HepG2 (cell line): ENCODE data around the gene AARSD1. TPM values are rescaled to one million over a fixed set of nuclear protein-coding genes. Genes with fewer than 3 reads are reported as not detected.

Experiments
- ATAC-seq: fragments of 200-7000 bp; cut with Tn5 transposase; 3 replicates; pipeline ENCODE4 v1.9.1; 2020; ENCODE audit warnings: mild to moderate bottlenecking, moderate library complexity
- BruUV-seq: library from RNA; stranded (reverse); fragments of 400-500 nt; replicated peaks from 2 replicates; lab custom pipeline; 2021; lab: Mats Ljungman, UMichigan
- CTCF ChIA-PET: fragments of 300-600 bp; formaldehyde crosslinking; extraction: SDS; loops from one replicate; lab custom pipeline; 2021; ENCODE audit warnings: low total read pairs, inconsistent platforms, low intra/inter-chr PET ratio; lab: Yijun Ruan, JAX
- POLR2A ChIA-PET: fragments of 350-600 bp; sonication (Branson Sonifier 250); formaldehyde crosslinking; loops from one replicate; lab custom pipeline; 2020; ENCODE audit warnings: antibody characterized with exemption, inconsistent platforms; lab: Yijun Ruan, JAX
- DNase-seq: peaks from one replicate; pipeline ENCODE4 v3.0.0-alpha.2; 2015; ENCODE audit warnings: low spot score
- FAIRE-seq: peaks from 3 replicates; lab custom pipeline; 2011; peaks lifted over from hg19 to GRCh38; lab: Jason Lieb, UNC
- H2AFZ ChIP-seq: one replicate; pipeline ENCODE4 v1.6.1; 2011; ENCODE audit warnings: low read length, inconsistent platforms
- H3K27ac ChIP-seq: fragments of 300-600 bp; 3 replicates; pipeline ENCODE4 v1.8.0; 2011; ENCODE audit warnings: mixed run types, mild to moderate bottlenecking, mixed read lengths, low read length, inconsistent platforms; ENCODE audit not compliant: insufficient read depth; ENCODE audit errors: extremely low read length
- H3K27me3 ChIP-seq, 2 experiments: fragments of 200-600 bp in 1 of 2; 2 replicates in 1 of 2; 3 replicates in 1 of 2; pipeline versions ENCODE4 v1.6.0 to v1.8.0; 2011; ENCODE audit warnings: low read length in 2 of 2, mild to moderate bottlenecking in 2 of 2, moderate library complexity in 2 of 2, inconsistent platforms in 1 of 2; ENCODE audit not compliant: insufficient read depth in 2 of 2, control insufficient read depth in 1 of 2
- H3K36me3 ChIP-seq, 2 experiments: fragments of 200-600 bp in 1 of 2; replicated peaks in 1 of 2; 2 replicates in 1 of 2; 3 replicates in 1 of 2; pipeline versions ENCODE4 v1.5.1 to v1.8.0; 2011; ENCODE audit warnings: low read length in 2 of 2, inconsistent platforms in 1 of 2; ENCODE audit not compliant: insufficient read depth in 2 of 2, control insufficient read depth in 1 of 2
- H3K4me1 ChIP-seq: 2 replicates; pipeline ENCODE4 v1.5.1; 2012; ENCODE audit warnings: low read length, inconsistent platforms; ENCODE audit not compliant: insufficient read depth
- H3K4me2 ChIP-seq: 2 replicates; pipeline ENCODE4 v1.6.0; 2011; ENCODE audit warnings: low read depth, low read length, inconsistent platforms
- H3K4me3 ChIP-seq, 3 experiments: fragments of 200-600 bp in 1 of 3; sonication (generic), shearing (Covaris generic) in 1 of 3; replicated peaks in 1 of 3; 2 replicates each; pipeline ENCODE4 v1.5.1; 2011 to 2016; ENCODE audit warnings: low read length in 3 of 3, inconsistent platforms in 2 of 3, low read depth in 2 of 3, mild to moderate bottlenecking in 2 of 3, control low read depth in 1 of 3, mixed read lengths in 1 of 3; ENCODE audit not compliant: insufficient read depth in 1 of 3
- H3K79me2 ChIP-seq: one replicate; pipeline ENCODE4 v1.6.1; 2011; ENCODE audit warnings: low read length, inconsistent platforms; ENCODE audit not compliant: insufficient read depth
- H3K9ac ChIP-seq: 2 replicates; pipeline ENCODE4 v1.6.0; 2011; ENCODE audit warnings: mild to moderate bottlenecking, low read depth, low read length, inconsistent platforms; ENCODE audit not compliant: insufficient read depth
- H3K9me3 ChIP-seq: 2 replicates; pipeline ENCODE4 v1.5.1; 2012; ENCODE audit warnings: mild to moderate bottlenecking, low read length
- H4K20me1 ChIP-seq: 2 replicates; pipeline ENCODE4 v1.6.0; 2011; ENCODE audit warnings: inconsistent platforms, mild to moderate bottlenecking, low read length, moderate library complexity; ENCODE audit not compliant: insufficient read depth
- ATAD3A ChIP-seq: sonication (generic); formaldehyde crosslinking; IDR thresholded peaks from 2 replicates; pipeline ENCODE4 v1.4.0; 2020; ENCODE audit warnings: missing genetic modification reagents
- BCL3 ChIP-seq: sonication (generic); formaldehyde crosslinking; IDR thresholded peaks from 2 replicates; pipeline ENCODE4 v1.5.1; 2020; ENCODE audit warnings: mild to moderate bottlenecking, missing genetic modification reagents, moderate library complexity
- CEBPB ChIP-seq: IDR thresholded peaks from 2 replicates; pipeline ENCODE4 v1.6.1; 2011; ENCODE audit warnings: low read depth, low read length, improper control_type of control experiment, borderline replicate concordance
- CSRNP1 ChIP-seq: sonication (generic); formaldehyde crosslinking; IDR thresholded peaks from 2 replicates; pipeline ENCODE4 v1.8.1; 2023; ENCODE audit warnings: mild to moderate bottlenecking, missing genetic modification reagents
- ESRRA ChIP-seq: sonication (generic); formaldehyde crosslinking; IDR thresholded peaks from 2 replicates; pipeline ENCODE4 v1.5.1; 2020; ENCODE audit warnings: mild to moderate bottlenecking, low read depth, missing genetic modification reagents
- HNF4A ChIP-seq: sonication (generic); formaldehyde crosslinking; IDR thresholded peaks from 2 replicates; pipeline ENCODE4 v1.4.0; 2020; ENCODE audit warnings: missing genetic modification reagents
- HNRNPLL ChIP-seq: fragments of 200-400 bp; formaldehyde crosslinking; IDR thresholded peaks from 2 replicates; pipeline ENCODE4 v1.6.1; 2017; ENCODE audit warnings: mild to moderate bottlenecking, low read depth, low read length; ENCODE audit not compliant: poor library complexity, severe bottlenecking
- HOXA9 ChIP-seq: sonication (generic); formaldehyde crosslinking; IDR thresholded peaks from 2 replicates; pipeline ENCODE4 v1.8.1; 2022; ENCODE audit warnings: missing genetic modification reagents, mild to moderate bottlenecking, moderate library complexity, borderline replicate concordance
- NFKBIZ ChIP-seq: IDR thresholded peaks from 2 replicates; pipeline ENCODE4 v1.6.1; 2018; ENCODE audit warnings: missing genetic modification reagents, missing compliant biosample characterization
- PAX8 ChIP-seq: sonication (generic); formaldehyde crosslinking; IDR thresholded peaks from 2 replicates; pipeline ENCODE4 v1.8.0; 2022; ENCODE audit warnings: mild to moderate bottlenecking, missing genetic modification reagents, borderline replicate concordance
- POLR2A ChIP-seq, 2 experiments: IDR thresholded peaks; 2 replicates each; pipeline ENCODE4 v1.6.1; 2011; ENCODE audit warnings: low read depth in 2 of 2, low read length in 2 of 2, mild to moderate bottlenecking in 1 of 2, moderate library complexity in 1 of 2; ENCODE audit not compliant: insufficient read depth in 1 of 2
- POLR2AphosphoS5 ChIP-seq: IDR thresholded peaks from 2 replicates; pipeline ENCODE4 v1.6.1; 2012; ENCODE audit warnings: low read depth, low read length
- POLR2G ChIP-seq: fragments of 200-400 bp; formaldehyde crosslinking; IDR thresholded peaks from 2 replicates; pipeline ENCODE4 v1.6.1; 2018; ENCODE audit warnings: mild to moderate bottlenecking, low read depth, low read length, moderate library complexity
- SNRNP70 ChIP-seq: fragments of 200-400 bp; formaldehyde crosslinking; IDR thresholded peaks from 2 replicates; pipeline ENCODE4 v1.6.1; 2017; ENCODE audit warnings: mild to moderate bottlenecking, low read depth, low read length, moderate library complexity
- TOPORS ChIP-seq: sonication (generic); formaldehyde crosslinking; IDR thresholded peaks from 2 replicates; pipeline ENCODE4 v1.8.0; 2023; ENCODE audit warnings: mild to moderate bottlenecking, missing genetic modification reagents
- ZNF383 ChIP-seq: sonication (generic); formaldehyde crosslinking; IDR thresholded peaks from 2 replicates; pipeline ENCODE4 v1.4.0; 2020; ENCODE audit warnings: missing genetic modification reagents, mild to moderate bottlenecking, borderline replicate concordance
- ZNF546 ChIP-seq: sonication (generic); formaldehyde crosslinking; conservative IDR thresholded peaks from 2 replicates; pipeline ENCODE4 v1.8.1; 2023; ENCODE audit warnings: mild to moderate bottlenecking, missing genetic modification reagents
- ZNF607 ChIP-seq: sonication (generic); formaldehyde crosslinking; IDR thresholded peaks from 2 replicates; pipeline ENCODE4 v1.5.1; 2020; ENCODE audit warnings: missing genetic modification reagents, mild to moderate bottlenecking, borderline replicate concordance
- ZNF773 ChIP-seq: sonication (generic); formaldehyde crosslinking; IDR thresholded peaks from 2 replicates; pipeline ENCODE4 v1.4.0; 2020; ENCODE audit warnings: missing genetic modification reagents, borderline replicate concordance
- ZNF878 ChIP-seq: sonication (generic); formaldehyde crosslinking; IDR thresholded peaks from 2 replicates; pipeline ENCODE4 v1.8.1; 2023; ENCODE audit warnings: mild to moderate bottlenecking, missing genetic modification reagents, moderate library complexity
- WGBS: methylation state at CpG from one replicate; pipeline ENCODE4 v1.1.6; 2017; ENCODE audit warnings: low lambda C conversion rate; 5-methylcytosine and 5-hydroxymethylcytosine counted together
- in situ Hi-C: cut with HindIII; loops from 2 replicates; pipeline ENCODE4 v1.10.0; 2017; ENCODE audit warnings: low pct_unique_long_range_greater_than_20kb; ENCODE audit not compliant: extremely low pct_ligation_motif_present
- intact Hi-C: fragments of 100-400 bp; cut with micrococcal nuclease; formaldehyde crosslinking; loops from one replicate; pipeline ENCODE4 v1.10.0; 2022; ENCODE audit not compliant: unreplicated experiment
- polyA plus RNA-seq, 8 experiments: library from polyadenylated mRNA; depleted of rRNA in 3 of 8; stranded (reverse) in 7 of 8; unstranded in 1 of 8; fragments of >200 nt; fragmentation: Illumina TruSeq in 4 of 8; extraction: Trizol in 4 of 8; gene quantifications; 2 replicates each; pipeline versions ENCODE4 v1.2.1 to v1.2.3, GENCODE V29; 2011 to 2016; ENCODE audit warnings: low read depth in 4 of 8, missing spikeins in 1 of 8, mixed read lengths in 1 of 8; ENCODE audit not compliant: insufficient read depth in 1 of 8
- total RNA-seq, 5 experiments: library from RNA; depleted of rRNA; stranded (reverse); fragments of >200 nt; fragmentation: Illumina TruSeq; extraction: Trizol; gene quantifications; 2 replicates each; pipeline ENCODE4 v1.2.3, GENCODE V29; 2016; ENCODE audit warnings: low read depth in 1 of 5

The AARSD1 gene
- total and polyA plus RNA-seq, 2 of the 13 experiments (the other 11 are each of a cell fraction or from before 2014, with no cell fraction given), result 24.7 to 29.3 TPM

- TF ChIP-seq ZNF546 (CRISPR knock-in tag), result no peak
- TF ChIP-seq POLR2AphosphoS5, result no peak
- TF ChIP-seq TOPORS (CRISPR knock-in tag), result 0 out of 2 replicates have a peak, but pooled peaks have one; percentile 30
- TF ChIP-seq PAX8 (CRISPR knock-in tag), result no peak
- TF ChIP-seq ESRRA (CRISPR knock-in tag), result no peak
- no peak for TF ChIP-seq POLR2G
- peak in 1 of 2 experiments; percentile 34; a peak in 1 of 4 replicates for TF ChIP-seq POLR2A (IDR thresholded peaks at IDR 0.05; ENCODE audit: insufficient read depth in 1 of 2, low read depth in 2 of 2, low read length in 2 of 2)
- TF ChIP-seq NFKBIZ (CRISPR knock-in tag), result no peak
- no peak for TF ChIP-seq ZNF773 (CRISPR knock-in tag)
- no peak for TF ChIP-seq ZNF878 (CRISPR knock-in tag)
Measured at GRCh38 chr17:42904110-42904469, 60.2 kb downstream of the AARSD1 start (continued).

- H3K4me3 ChIP-seq, result peak overlapping the region; percentile 22 to 59 (median 47)
- in situ Hi-C loops, result loop anchor here (10.0 kb wide), 1 partner anchor 63 kb away; the partner anchor contains the start of gene AARSD1
- CTCF ChIA-PET, result interaction anchor here (0.6 kb wide), 1 partner anchor 31 kb away, joined by 4 read pairs; no protein-coding TSS in a partner anchor
- TF ChIP-seq SNRNP70 (no peak), ZNF383 (no peak), HOXA9 (CRISPR knock-in tag) (no peak), ATAD3A (CRISPR knock-in tag) (no peak), BCL3 (CRISPR knock-in tag) (no peak), ZNF546 (CRISPR knock-in tag) (0 out of 2 replicates have a peak, but pooled peaks have one; percentile 27), HNF4A (0 out of 2 replicates have a peak, but pooled peaks have one; percentile 10), ZNF607 (CRISPR knock-in tag) (peak; percentile 92), HNRNPLL (no peak), CEBPB (no peak), CSRNP1 (peak; percentile 64; the same call in 1 of the 2 replicates)
Measured at GRCh38 chr17:42901535-42902229, 62.6 kb downstream of the AARSD1 start.

More at GRCh38 chr17:42901535-42902229, 62.6 kb downstream of the AARSD1 start:
- H3K79me2 ChIP-seq, result peaks cover 12% of the 10 kb centered on the region
- H3K27ac ChIP-seq, result peak overlapping the region; percentile 72
- H3K4me1 ChIP-seq, result peaks cover 85% of the 10 kb centered on the region
- H3K4me2 ChIP-seq, result peak overlapping the region; percentile 72
- POLR2A ChIA-PET, result interaction anchor here (0.7 to 2.2 kb wide), 4 partner anchors 10 to 97 kb away, joined by 3 to 6 read pairs (median 5); partner anchors contain the start of gene RPL27
- FAIRE-seq (no peak), DNase-seq (no peak), ATAC-seq (no peak)
- intact Hi-C loops, result no loop called here
- 63% methylated on average over 10 of the region's 10 CpGs for WGBS
- H3K9me3 ChIP-seq, result no peaks in the 10 kb centered on the region
- H3K36me3 ChIP-seq, result no peaks in the 10 kb centered on the region; a peak in 1 of 5 replicates
- H4K20me1 ChIP-seq, result peaks cover 7% of the 10 kb centered on the region; the same call in 1 of the 2 replicates
- H3K9ac ChIP-seq, result peak overlapping the region; percentile 69; the same call in 1 of the 2 replicates
- BruUV-seq, result no TSS peak
- H3K27me3 ChIP-seq, result no peaks in the 10 kb centered on the region; a peak in 1 of 5 replicates
- H2AFZ ChIP-seq, result no peak overlapping the region
